H9 (cell line): ENCODE data around the gene WRAP53. TPM values are rescaled to one million over a fixed set of nuclear protein-coding genes. Genes with fewer than 3 reads are reported as not detected.

Experiments used
- DNase-seq: peaks from one replicate; pipeline ENCODE4 v3.0.0-alpha.2; 2017
- H2AFZ ChIP-seq: one replicate; pipeline ENCODE4 v1.6.1; 2013; ENCODE audit warnings: mild to moderate bottlenecking, low read length, control low read depth, moderate library complexity
- H2AK5ac ChIP-seq: 2 replicates; pipeline ENCODE4 v1.6.1; 2013; ENCODE audit warnings: low read length, control low read depth, mixed read lengths; ENCODE audit not compliant: insufficient read length
- H2BK120ac ChIP-seq: one replicate; pipeline ENCODE4 v1.6.1; 2013; ENCODE audit warnings: low read depth, mild to moderate bottlenecking, low read length, control low read depth, inconsistent platforms; ENCODE audit not compliant: poor library complexity, severe bottlenecking
- H2BK12ac ChIP-seq: 2 replicates; pipeline ENCODE4 v1.6.1; 2013; ENCODE audit warnings: low read length, control low read depth, mixed read lengths, low read depth; ENCODE audit not compliant: insufficient read length
- H2BK15ac ChIP-seq: 2 replicates; pipeline ENCODE4 v1.6.1; 2013; ENCODE audit warnings: low read depth, low read length, control low read depth
- H2BK20ac ChIP-seq: one replicate; pipeline ENCODE4 v1.6.1; 2013; ENCODE audit warnings: low read depth, mild to moderate bottlenecking, low read length, control low read depth, inconsistent platforms; ENCODE audit not compliant: poor library complexity, severe bottlenecking
- H2BK5ac ChIP-seq: 2 replicates; pipeline ENCODE4 v1.6.1; 2013; ENCODE audit warnings: low read length, control low read depth, mixed read lengths; ENCODE audit not compliant: insufficient read length
- H3K14ac ChIP-seq: 2 replicates; pipeline ENCODE4 v1.6.1; 2013; ENCODE audit warnings: low read length, control low read depth; ENCODE audit not compliant: insufficient read depth
- H3K18ac ChIP-seq: 2 replicates; pipeline ENCODE4 v1.6.1; 2013; ENCODE audit warnings: low read depth, mild to moderate bottlenecking, mixed read lengths, low read length, control low read depth; ENCODE audit not compliant: insufficient read length
- H3K23ac ChIP-seq: 2 replicates; pipeline ENCODE4 v1.6.1; 2013; ENCODE audit warnings: low read length, control low read depth, mixed read lengths, low read depth; ENCODE audit not compliant: insufficient read length
- H3K23me2 ChIP-seq: 2 replicates; pipeline ENCODE4 v1.6.1; 2013; ENCODE audit warnings: low read depth, mild to moderate bottlenecking, mixed read lengths, low read length, control low read depth; ENCODE audit not compliant: insufficient read length, poor library complexity, severe bottlenecking
- H3K27ac ChIP-seq: 2 replicates; pipeline ENCODE4 v1.5.1; 2013; ENCODE audit warnings: low read length, control low read depth, mixed read lengths, low read depth; ENCODE audit not compliant: insufficient read length
- H3K27me3 ChIP-seq: 2 replicates; pipeline ENCODE4 v1.6.1; 2013; ENCODE audit warnings: low read length, control low read depth, inconsistent platforms; ENCODE audit not compliant: insufficient read depth
- H3K4ac ChIP-seq: 2 replicates; pipeline ENCODE4 v1.6.1; 2013; ENCODE audit warnings: low read depth, mild to moderate bottlenecking, control low read depth, inconsistent platforms, low read length, moderate library complexity
- H3K4me1 ChIP-seq: 2 replicates; pipeline ENCODE4 v1.6.1; 2013; ENCODE audit warnings: low read length, control low read depth, inconsistent platforms; ENCODE audit not compliant: insufficient read depth
- H3K4me2 ChIP-seq: 2 replicates; pipeline ENCODE4 v1.6.1; 2013; ENCODE audit warnings: low read length, control low read depth, mixed read lengths; ENCODE audit not compliant: insufficient read length, insufficient read depth
- H3K56ac ChIP-seq: 2 replicates; pipeline ENCODE4 v1.6.1; 2013; ENCODE audit warnings: low read depth, mild to moderate bottlenecking, mixed read lengths, low read length, control low read depth; ENCODE audit not compliant: insufficient read length
- H3K79me1 ChIP-seq: 2 replicates; pipeline ENCODE4 v1.6.1; 2013; ENCODE audit warnings: low read depth, mild to moderate bottlenecking, moderate library complexity, low read length, control low read depth, inconsistent platforms; ENCODE audit not compliant: insufficient read depth, poor library complexity, severe bottlenecking
- H3K79me2 ChIP-seq: 2 replicates; pipeline ENCODE4 v1.6.1; 2013; ENCODE audit warnings: low read length, control low read depth, inconsistent platforms; ENCODE audit not compliant: insufficient read depth
- H3K9ac ChIP-seq: 2 replicates; pipeline ENCODE4 v1.6.1; 2013; ENCODE audit warnings: low read length, control low read depth, mixed read lengths; ENCODE audit not compliant: insufficient read length; ENCODE audit errors: extremely low read depth
- H3K9me3 ChIP-seq: one replicate; pipeline ENCODE4 v1.6.1; 2013; ENCODE audit warnings: low read depth, low read length, inconsistent platforms; ENCODE audit not compliant: control insufficient read depth
- H3T11ph ChIP-seq: one replicate; pipeline ENCODE4 v1.6.1; 2013; ENCODE audit warnings: mild to moderate bottlenecking, low read length, control low read depth, inconsistent platforms
- H4K20me1 ChIP-seq: one replicate; pipeline ENCODE4 v1.6.1; 2013; ENCODE audit not compliant: control insufficient read depth, insufficient read length, insufficient read depth
- H4K5ac ChIP-seq: 2 replicates; pipeline ENCODE4 v1.6.1; 2013; ENCODE audit warnings: low read depth, mild to moderate bottlenecking, mixed read lengths, low read length, control low read depth; ENCODE audit not compliant: insufficient read length
- H4K8ac ChIP-seq: replicated peaks from 2 replicates; pipeline ENCODE4 v1.6.1; 2013; ENCODE audit warnings: low read length, control low read depth, mixed read lengths, low read depth; ENCODE audit not compliant: insufficient read length
- H4K91ac ChIP-seq: 2 replicates; pipeline ENCODE4 v1.6.1; 2013; ENCODE audit warnings: low read depth, mild to moderate bottlenecking, moderate library complexity, mixed read lengths, low read length, control low read depth; ENCODE audit not compliant: insufficient read length
- H3K27ac Mint-ChIP-seq, 3 experiments: 2 replicates in 2 of 3; 3 replicates in 1 of 3; pipeline ENCODE4 v1.8.0; 2020 to 2021; ENCODE audit warnings: mixed read lengths in 3 of 3, mild to moderate bottlenecking in 1 of 3, moderate library complexity in 1 of 3
- H3K27me3 Mint-ChIP-seq: 2 replicates; pipeline ENCODE4 v1.8.0; 2021; ENCODE audit warnings: low read depth, mild to moderate bottlenecking, moderate library complexity, mixed read lengths
- H3K36me3 Mint-ChIP-seq, 3 experiments: 2 replicates in 2 of 3; 3 replicates in 1 of 3; pipeline ENCODE4 v1.8.0; 2020 to 2021; ENCODE audit warnings: low read depth in 3 of 3, mixed read lengths in 3 of 3; ENCODE audit not compliant: insufficient read depth in 1 of 3
- H3K4me1 Mint-ChIP-seq, 2 experiments: 2 replicates each; pipeline ENCODE4 v1.8.0; 2020; ENCODE audit warnings: mixed read lengths in 2 of 2
- H3K4me3 Mint-ChIP-seq, 2 experiments: 2 replicates in 1 of 2; 3 replicates in 1 of 2; pipeline ENCODE4 v1.8.0; 2020 to 2021; ENCODE audit warnings: mild to moderate bottlenecking in 2 of 2, mixed read lengths in 2 of 2, moderate library complexity in 1 of 2
- H3K9me3 Mint-ChIP-seq, 2 experiments: 2 replicates in 1 of 2; 3 replicates in 1 of 2; pipeline ENCODE4 v1.8.0; 2020; ENCODE audit warnings: mild to moderate bottlenecking in 2 of 2, mixed read lengths in 2 of 2, moderate library complexity in 1 of 2
- WGBS: extraction: QIAGEN DNeasy Blood & Tissue Kit; methylation state at CpG from one replicate; pipeline ENCODE4 v1.1.7; 2013; ENCODE audit warnings: missing lambda C conversion rate, low lambda C conversion rate, mixed read lengths; ENCODE audit not compliant: insufficient read length; ENCODE audit errors: extremely low coverage; 5-methylcytosine and 5-hydroxymethylcytosine counted together
- total RNA-seq: library from RNA; stranded (reverse); gene quantifications from 2 replicates; pipeline ENCODE4 v1.2.1, GENCODE V29; 2021
- TF ChIP-seq, protein P1 (sequence below): fragments of 200-600 bp; sonication (generic); conservative IDR thresholded peaks from 3 replicates; pipeline ENCODE4 v1.8.0; 2021; ENCODE audit warnings: antibody characterized with exemption, mild to moderate bottlenecking

WRAP53 gene
- total RNA-seq, 1 experiment from 2014 or later, result 27.0 TPM

DNA sequence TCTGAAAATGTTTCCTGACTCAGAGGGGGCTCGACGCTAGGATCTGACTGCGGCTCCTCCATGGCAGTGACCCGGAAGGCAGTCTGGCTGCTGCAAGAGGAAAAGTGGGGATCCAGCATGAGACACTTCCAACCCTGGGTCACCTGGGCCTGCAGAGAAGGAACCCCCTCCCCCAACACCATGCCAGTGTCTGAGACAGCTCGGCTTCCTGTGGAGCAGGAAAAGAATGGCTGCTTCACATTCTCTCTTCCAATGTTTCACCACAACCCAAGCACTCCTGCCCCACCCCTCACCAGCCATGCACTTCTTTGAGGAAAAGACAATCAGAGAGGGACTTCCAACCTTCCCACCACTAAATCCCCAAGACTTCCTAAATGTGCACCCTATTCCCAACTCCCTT is 11.7 kb upstream of the WRAP53 start:
- no peak overlapping the region for H2BK15ac ChIP-seq
- H2AK5ac ChIP-seq, result no peak overlapping the region
- H3T11ph ChIP-seq, result no peak overlapping the region
- H2AFZ ChIP-seq, result no peak overlapping the region
- no peak overlapping the region for H2BK12ac ChIP-seq
- no peaks in the 10 kb centered on the region for H3K79me1 ChIP-seq
- H3K27me3 Mint-ChIP-seq, result no peaks in the 10 kb centered on the region
- no peak overlapping the region for H3K4ac ChIP-seq
- H3K27me3 ChIP-seq, result no peaks in the 10 kb centered on the region
- no peak overlapping the region for H4K91ac ChIP-seq
- H3K9ac ChIP-seq, result no peak overlapping the region
- H3K56ac ChIP-seq, result no peak overlapping the region
- peaks cover 10% of the 10 kb centered on the region for H3K9me3 ChIP-seq
- no peak overlapping the region for H2BK20ac ChIP-seq
- no peak overlapping the region for H2BK5ac ChIP-seq
- no peaks in the 10 kb centered on the region for H4K20me1 ChIP-seq
- peaks cover 21 to 43% of the 10 kb centered on the region in 2 experiments for H3K4me1 Mint-ChIP-seq
- peak overlapping the region; percentile 73 to 94 (median 89) for H3K27ac Mint-ChIP-seq
- no peak overlapping the region for H4K5ac ChIP-seq
- H2BK120ac ChIP-seq, result no peak overlapping the region
- no peak overlapping the region for H3K23ac ChIP-seq
- H3K79me2 ChIP-seq, result no peaks in the 10 kb centered on the region; the same call in 1 of the 2 replicates
- H4K8ac ChIP-seq, result no peak overlapping the region
- H3K4me1 ChIP-seq, result peaks cover 7% of the 10 kb centered on the region; the same call in 1 of the 2 replicates
- H3K4me3 Mint-ChIP-seq, result peak overlapping the region; percentile 50 to 67
- H3K9me3 Mint-ChIP-seq, result peaks cover 10% of the 10 kb centered on the region in 2 experiments
- no peak overlapping the region for H3K27ac ChIP-seq
- no peak overlapping the region; the same call in 1 of the 2 replicates for H3K14ac ChIP-seq
- H3K23me2 ChIP-seq, result no peaks in the 10 kb centered on the region
- H3K18ac ChIP-seq, result no peak overlapping the region
- peak overlapping the region; percentile 17 for H3K4me2 ChIP-seq
- TF ChIP-seq, protein P1, sequence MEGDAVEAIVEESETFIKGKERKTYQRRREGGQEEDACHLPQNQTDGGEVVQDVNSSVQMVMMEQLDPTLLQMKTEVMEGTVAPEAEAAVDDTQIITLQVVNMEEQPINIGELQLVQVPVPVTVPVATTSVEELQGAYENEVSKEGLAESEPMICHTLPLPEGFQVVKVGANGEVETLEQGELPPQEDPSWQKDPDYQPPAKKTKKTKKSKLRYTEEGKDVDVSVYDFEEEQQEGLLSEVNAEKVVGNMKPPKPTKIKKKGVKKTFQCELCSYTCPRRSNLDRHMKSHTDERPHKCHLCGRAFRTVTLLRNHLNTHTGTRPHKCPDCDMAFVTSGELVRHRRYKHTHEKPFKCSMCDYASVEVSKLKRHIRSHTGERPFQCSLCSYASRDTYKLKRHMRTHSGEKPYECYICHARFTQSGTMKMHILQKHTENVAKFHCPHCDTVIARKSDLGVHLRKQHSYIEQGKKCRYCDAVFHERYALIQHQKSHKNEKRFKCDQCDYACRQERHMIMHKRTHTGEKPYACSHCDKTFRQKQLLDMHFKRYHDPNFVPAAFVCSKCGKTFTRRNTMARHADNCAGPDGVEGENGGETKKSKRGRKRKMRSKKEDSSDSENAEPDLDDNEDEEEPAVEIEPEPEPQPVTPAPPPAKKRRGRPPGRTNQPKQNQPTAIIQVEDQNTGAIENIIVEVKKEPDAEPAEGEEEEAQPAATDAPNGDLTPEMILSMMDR, result no peak
- peak; percentile 72 for DNase-seq
- peaks cover 39 to 43% (median 42%) of the 10 kb centered on the region in 3 experiments for H3K36me3 Mint-ChIP-seq
- no CpG with 5 or more reads among the region's 5 CpGs for WGBS
